ENCODE data around the gene OSBPL8. TPM values are rescaled to one million over a fixed set of nuclear protein-coding genes. Genes with fewer than 3 reads are reported as not detected.
"Not testable (repeated sequence)": the region's sequence is repeated elsewhere in the genome, so short reads cannot be mapped to it uniquely, and the experiment has no call there.

The OSBPL8 gene
- total RNA-seq, 1 experiment from 2014 or later: 71.1 TPM

DNA sequence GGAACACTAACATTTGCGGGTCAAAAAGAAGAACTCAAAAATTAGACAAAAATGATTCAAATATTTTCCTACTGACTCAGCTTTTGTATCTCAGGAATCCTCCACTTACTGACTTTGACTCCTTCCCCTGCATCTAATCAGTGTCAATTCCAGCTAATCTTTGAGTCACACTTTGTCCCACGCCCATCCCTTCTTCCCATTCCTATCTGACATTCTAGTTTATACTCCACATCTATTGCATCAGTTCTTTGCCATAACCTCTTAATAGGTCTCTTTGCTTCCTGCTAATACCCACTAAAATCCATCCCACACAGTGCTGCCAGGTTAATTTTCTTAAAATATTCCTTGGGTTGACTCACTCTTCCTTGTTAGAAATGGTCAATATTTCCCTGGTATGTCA is 230.4 kb downstream of the OSBPL8 start:
- POLR2A ChIA-PET: interaction anchor here (0.9 kb wide), 1 partner anchor 70 kb away, joined by 3 read pairs; no protein-coding TSS in a partner anchor
- no TSS peak for BruUV-seq (replicated peaks)
- DNase-seq (ENCODE audit: unreplicated experiment): peak; percentile 49
- Mint-ChIP-seq H3K27ac (ENCODE audit: low read depth, unreplicated experiment) (peak overlapping the region; percentile 33), H3K36me3 (ENCODE audit: insufficient read depth, unreplicated experiment) (no peaks in the 10 kb centered on the region), H3K9me3 (ENCODE audit: unreplicated experiment) (peaks cover 6% of the 10 kb centered on the region), H3K4me3 (ENCODE audit: unreplicated experiment) (no peak overlapping the region), H3K4me1 (ENCODE audit: insufficient read depth, unreplicated experiment) (peaks cover 11% of the 10 kb centered on the region), H3K27me3 (ENCODE audit: insufficient read depth, unreplicated experiment) (no peaks in the 10 kb centered on the region)
- no peak for TF ChIP-seq CTCF (IDR thresholded peaks at IDR 0.05; ENCODE audit: unreplicated experiment)
- CTCF ChIA-PET: interaction anchor here (0.6 kb wide), 1 partner anchor 264 kb away, joined by 3 read pairs; no protein-coding TSS in a partner anchor
- intact Hi-C loops (cut with micrococcal nuclease): no loop called here

DNA sequence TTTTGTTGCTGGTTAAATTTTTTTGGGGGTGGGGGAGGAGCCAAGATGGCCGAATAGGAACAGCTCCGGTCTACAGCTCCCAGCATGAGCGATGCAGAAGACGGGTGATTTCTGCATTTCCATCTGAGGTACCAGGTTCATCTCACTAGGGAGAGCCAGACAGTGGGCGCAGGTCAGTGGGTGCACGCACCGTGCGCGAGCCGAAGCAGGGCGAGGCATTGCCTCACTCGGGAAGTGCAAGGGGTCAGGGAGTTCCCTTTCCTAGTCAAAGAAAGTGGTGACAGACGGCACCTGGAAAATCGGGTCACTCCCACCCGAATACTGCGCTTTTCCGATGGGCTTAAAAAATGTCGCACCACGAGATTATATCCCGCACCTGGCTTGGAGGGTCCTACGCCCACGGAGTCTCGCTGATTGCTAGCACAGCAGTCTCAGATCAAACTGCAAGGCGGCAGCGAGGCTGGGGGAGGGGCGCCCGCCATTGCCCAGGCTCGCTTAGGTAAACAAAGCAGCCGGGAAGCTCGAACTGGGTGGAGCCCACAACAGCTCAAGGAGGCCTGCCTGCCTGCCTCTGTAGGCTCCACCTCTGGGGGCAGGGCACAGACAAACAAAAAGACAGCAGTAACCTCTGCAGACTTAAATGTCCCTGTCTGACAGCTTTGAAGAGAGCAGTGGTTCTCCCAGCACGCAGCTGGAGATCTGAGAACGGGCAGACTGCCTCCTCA is 239.8 kb downstream of the OSBPL8 start:
- POLR2A ChIA-PET: interaction anchor here (0.6 to 0.9 kb wide), 2 partner anchors 8 to 12 kb away, joined by 3 read pairs; no protein-coding TSS in a partner anchor
- H3K27ac Mint-ChIP-seq (ENCODE audit: low read depth, unreplicated experiment); H3K27me3 Mint-ChIP-seq (ENCODE audit: insufficient read depth, unreplicated experiment); H3K9me3 Mint-ChIP-seq (ENCODE audit: unreplicated experiment); BruUV-seq (replicated peaks); intact Hi-C loops (cut with micrococcal nuclease); DNase-seq (ENCODE audit: unreplicated experiment); H3K4me1 Mint-ChIP-seq (ENCODE audit: insufficient read depth, unreplicated experiment); H3K4me3 Mint-ChIP-seq (ENCODE audit: unreplicated experiment); H3K36me3 Mint-ChIP-seq (ENCODE audit: insufficient read depth, unreplicated experiment): not testable (repeated sequence)
- CTCF ChIA-PET: interaction anchor here (0.7 to 1.2 kb wide), 2 partner anchors 60 to 269 kb away, joined by 3 read pairs; no protein-coding TSS in a partner anchor

- peaks cover 8% of the 10 kb centered on the region for H3K9me3 Mint-ChIP-seq (ENCODE audit: unreplicated experiment)
- H3K4me1 Mint-ChIP-seq (ENCODE audit: insufficient read depth, unreplicated experiment): peaks cover 6% of the 10 kb centered on the region
- no peaks in the 10 kb centered on the region for H3K27me3 Mint-ChIP-seq (ENCODE audit: insufficient read depth, unreplicated experiment)
- intact Hi-C loops (cut with micrococcal nuclease): no loop called here
- no TSS peak for BruUV-seq (replicated peaks)
- ChIA-PET CTCF (interaction anchor here (0.6 to 1.2 kb wide), 4 partner anchors 59 to 268 kb away, joined by 3 to 4 read pairs (median 3); partner anchors contain the start of gene NAP1L1), POLR2A (interaction anchor here (0.5 to 1.2 kb wide), 6 partner anchors 8 to 287 kb away, joined by 3 to 4 read pairs (median 3); partner anchors contain the start of gene PHLDA1)
- H3K27ac Mint-ChIP-seq (ENCODE audit: low read depth, unreplicated experiment): peak overlapping the region; percentile 23
- H3K4me3 Mint-ChIP-seq (ENCODE audit: unreplicated experiment): no peak overlapping the region
- no peak for DNase-seq (ENCODE audit: unreplicated experiment)
- H3K36me3 Mint-ChIP-seq (ENCODE audit: insufficient read depth, unreplicated experiment): no peaks in the 10 kb centered on the region
- no peak for TF ChIP-seq CTCF (IDR thresholded peaks at IDR 0.05; ENCODE audit: unreplicated experiment)
These were observed 240.6 kb downstream of the OSBPL8 start for GRCh38 chr12:76318773-76319594.

- Mint-ChIP-seq H3K27ac (ENCODE audit: low read depth, unreplicated experiment) (no peak overlapping the region), H3K36me3 (ENCODE audit: insufficient read depth, unreplicated experiment) (no peaks in the 10 kb centered on the region), H3K4me3 (ENCODE audit: unreplicated experiment) (no peak overlapping the region), H3K27me3 (ENCODE audit: insufficient read depth, unreplicated experiment) (no peaks in the 10 kb centered on the region), H3K9me3 (ENCODE audit: unreplicated experiment) (peaks cover 8% of the 10 kb centered on the region), H3K4me1 (ENCODE audit: insufficient read depth, unreplicated experiment) (peaks cover 6% of the 10 kb centered on the region)
- POLR2A ChIA-PET: interaction anchor here (0.5 to 1.6 kb wide), 4 partner anchors 30 to 286 kb away, joined by 3 to 4 read pairs (median 3); partner anchors contain the start of genes BBS10 and PHLDA1
- no peak for DNase-seq (ENCODE audit: unreplicated experiment)
- BruUV-seq (replicated peaks): no TSS peak
- intact Hi-C loops (cut with micrococcal nuclease): no loop called here
- no peak for TF ChIP-seq CTCF (IDR thresholded peaks at IDR 0.05; ENCODE audit: unreplicated experiment)
- CTCF ChIA-PET: interaction anchor here (0.6 to 1.1 kb wide), 2 partner anchors 10 to 234 kb away, joined by 3 read pairs; partner anchors contain the start of gene NAP1L1
These were observed 241.6 kb downstream of the OSBPL8 start for GRCh38 chr12:76317976-76318375.
